Lung (tissue), 16 donors: Measurements from ENCODE around the gene FADS1. TPM values are rescaled to one million over a fixed set of nuclear protein-coding genes. Genes with fewer than 3 reads are reported as not detected.

Experiments
- ATAC-seq: fragments of 200-7000 bp; cut with Tn5 transposase; one replicate; pipeline ENCODE4 v1.9.1; 2020; ENCODE audit warnings: moderate number of reproducible peaks; ENCODE audit not compliant: insufficient read depth, low FRiP score
- DNase-seq, 3 donors: peaks; one replicate each; pipeline ENCODE4 v3.0.0-alpha.2; 2013 to 2017
- H3K27ac ChIP-seq, 2 donors: one replicate each; pipeline ENCODE4 v1.5.1; 2013; ENCODE audit warnings: mild to moderate bottlenecking in 2 of 2, moderate library complexity in 2 of 2, control low read depth in 1 of 2, inconsistent platforms in 1 of 2, low read depth in 1 of 2, low read length in 1 of 2
- H3K27me3 ChIP-seq, 3 donors: one replicate each; pipeline ENCODE4 v1.5.1; 2013; ENCODE audit warnings: low read length in 2 of 3; ENCODE audit not compliant: control insufficient read depth in 3 of 3, insufficient read depth in 3 of 3
- H3K36me3 ChIP-seq, 4 donors: one replicate each; pipeline ENCODE4 v1.5.1; 2013; ENCODE audit warnings: low read length in 4 of 4, mild to moderate bottlenecking in 1 of 4, moderate library complexity in 1 of 4; ENCODE audit not compliant: control insufficient read depth in 4 of 4, insufficient read depth in 4 of 4
- H3K4me1 ChIP-seq, 5 donors: one replicate each; pipeline ENCODE4 v1.5.1; 2013; ENCODE audit warnings: low read length in 5 of 5, mild to moderate bottlenecking in 2 of 5, moderate library complexity in 1 of 5; ENCODE audit not compliant: control insufficient read depth in 5 of 5, insufficient read depth in 5 of 5
- H3K4me3 ChIP-seq: one replicate; pipeline ENCODE4 v1.5.1; 2013; ENCODE audit warnings: mild to moderate bottlenecking, control low read depth, moderate library complexity
- H3K9ac ChIP-seq, 2 donors: one replicate each; pipeline ENCODE4 v1.5.1; 2013; ENCODE audit warnings: low read length in 2 of 2, control low read depth in 1 of 2; ENCODE audit not compliant: insufficient read depth in 1 of 2
- H3K9me3 ChIP-seq, 4 donors: one replicate each; pipeline ENCODE4 v1.5.1; 2013; ENCODE audit warnings: low read length in 3 of 4, mild to moderate bottlenecking in 1 of 4, moderate library complexity in 1 of 4; ENCODE audit not compliant: control insufficient read depth in 4 of 4, insufficient read depth in 3 of 4
- WGBS, 2 donors: extraction: QIAGEN DNeasy Blood & Tissue Kit; methylation state at CpG; one replicate each; pipeline ENCODE4 v1.1.7; 2013; 5-methylcytosine and 5-hydroxymethylcytosine counted together
- long read RNA-seq, 5 donors: transcript quantifications; one replicate each; lab custom pipeline, GENCODE V29; 2026
- polyA plus RNA-seq, 2 donors: library from polyadenylated mRNA; stranded (reverse); fragments of 200-250 nt; gene quantifications; one replicate each; pipeline ENCODE4 v1.2.1, GENCODE V29; 2013
- total RNA-seq, 2 donors: library from RNA; depleted of rRNA in 1 of 2; stranded (reverse); fragments of >200 nt in 1 of 2; gene quantifications; one replicate each; pipeline ENCODE4 v1.2.1, GENCODE V29; 2014 to 2021
- TF ChIP-seq, protein P1 (sequence below): IDR thresholded peaks from 2 replicates; pipeline ENCODE4 v1.5.1; 2012; ENCODE audit warnings: mild to moderate bottlenecking; ENCODE audit errors: control extremely low read depth, extremely low read depth
- donor health status: control.
- donor health status: control.
- donor health status: Bipolar disorder and iron deficiency.
- donor health status: healthy.
- donor health status: DM: yes; HTN: yes; CAD: no.

The FADS1 gene
- total RNA-seq, result 100 to 1,000 TPM in 1 of 2 donors, 10 to 100 TPM in 1; 35.7 to 102 TPM
- 10 to 100 TPM; 35.1 to 54.3 TPM for polyA plus RNA-seq
- long read RNA-seq, donor 1, full-length matches to known transcripts, result 6 of 11 reads
- long read RNA-seq, donor 1, partial matches to known transcripts, result 0 of 11 reads
- long read RNA-seq, donor 1, other reads (novel, unspliced or antisense), result 5 of 11 reads
- long read RNA-seq, donor 2, full-length matches to known transcripts, result 2 of 2 reads
- long read RNA-seq, donor 2, partial matches to known transcripts, result 0 of 2 reads
- long read RNA-seq, donor 2, other reads (novel, unspliced or antisense), result 0 of 2 reads
- long read RNA-seq, donor 3, full-length matches to known transcripts, result 7 of 81 reads
- long read RNA-seq, donor 3, partial matches to known transcripts, result 74 of 81 reads
- long read RNA-seq, donor 3, other reads (novel, unspliced or antisense), result 0 of 81 reads
- long read RNA-seq, donor 4, full-length matches to known transcripts, result 3 of 9 reads
- long read RNA-seq, donor 4, partial matches to known transcripts, result 6 of 9 reads
- long read RNA-seq, donor 4, other reads (novel, unspliced or antisense), result 0 of 9 reads
- long read RNA-seq, donor 5, full-length matches to known transcripts, result 11 of 29 reads
- long read RNA-seq, donor 5, partial matches to known transcripts, result 13 of 29 reads
- long read RNA-seq, donor 5, other reads (novel, unspliced or antisense), result 5 of 29 reads

- ATAC-seq (peak; percentile 63), DNase-seq (peak; percentile 95 to 97 (median 97))
- peak within 1 kb of the TSS; percentile 73 to 94 for H3K9ac ChIP-seq
- H3K27ac ChIP-seq, result peak within 1 kb of the TSS; percentile 96 to 98
- peak within 1 kb of the TSS; percentile 69 for H3K4me3 ChIP-seq
- no peaks in the 10 kb centered on the region for H3K27me3 ChIP-seq
- peaks cover 3 to 14% (median 7%) of the 10 kb centered on the region in 4 donors for H3K36me3 ChIP-seq
- peaks cover 0 to 14% (median 2%) of the 10 kb centered on the region in 5 donors for H3K4me1 ChIP-seq
- TF ChIP-seq, protein P1, sequence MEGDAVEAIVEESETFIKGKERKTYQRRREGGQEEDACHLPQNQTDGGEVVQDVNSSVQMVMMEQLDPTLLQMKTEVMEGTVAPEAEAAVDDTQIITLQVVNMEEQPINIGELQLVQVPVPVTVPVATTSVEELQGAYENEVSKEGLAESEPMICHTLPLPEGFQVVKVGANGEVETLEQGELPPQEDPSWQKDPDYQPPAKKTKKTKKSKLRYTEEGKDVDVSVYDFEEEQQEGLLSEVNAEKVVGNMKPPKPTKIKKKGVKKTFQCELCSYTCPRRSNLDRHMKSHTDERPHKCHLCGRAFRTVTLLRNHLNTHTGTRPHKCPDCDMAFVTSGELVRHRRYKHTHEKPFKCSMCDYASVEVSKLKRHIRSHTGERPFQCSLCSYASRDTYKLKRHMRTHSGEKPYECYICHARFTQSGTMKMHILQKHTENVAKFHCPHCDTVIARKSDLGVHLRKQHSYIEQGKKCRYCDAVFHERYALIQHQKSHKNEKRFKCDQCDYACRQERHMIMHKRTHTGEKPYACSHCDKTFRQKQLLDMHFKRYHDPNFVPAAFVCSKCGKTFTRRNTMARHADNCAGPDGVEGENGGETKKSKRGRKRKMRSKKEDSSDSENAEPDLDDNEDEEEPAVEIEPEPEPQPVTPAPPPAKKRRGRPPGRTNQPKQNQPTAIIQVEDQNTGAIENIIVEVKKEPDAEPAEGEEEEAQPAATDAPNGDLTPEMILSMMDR, result peak; percentile 60
- H3K9me3 ChIP-seq, result no peaks in the 10 kb centered on the region
- 0 to 1% methylated on average over 69 to 73 of the region's 73 CpGs for WGBS, 2 donors
These were observed at the start of gene FADS1 for GRCh38 chr11:61816736-61817455. FADS1 (minus strand) TSS chr11:61817003; CDS start chr11:61816929, 74 bp downstream.

GRCh38 chr11:61866231-61866957, 49.6 kb upstream of the FADS1 start:
- no peak overlapping the region for H3K27ac ChIP-seq
- H3K9ac ChIP-seq, result no peak overlapping the region
- peaks cover 0 to 5% (median 0%) of the 10 kb centered on the region in 5 donors for H3K4me1 ChIP-seq
- DNase-seq (no peak), ATAC-seq (no peak)
- H3K27me3 ChIP-seq, result no peaks in the 10 kb centered on the region
- WGBS, 2 donors, result 82 to 91% methylated on average over 18 of the region's 18 CpGs
- TF ChIP-seq, protein P1, result no peak
- no peaks in the 10 kb centered on the region for H3K9me3 ChIP-seq
- no peak overlapping the region for H3K4me3 ChIP-seq
- H3K36me3 ChIP-seq, result peaks cover 0 to 22% (median 4%) of the 10 kb centered on the region in 4 donors

DNA sequence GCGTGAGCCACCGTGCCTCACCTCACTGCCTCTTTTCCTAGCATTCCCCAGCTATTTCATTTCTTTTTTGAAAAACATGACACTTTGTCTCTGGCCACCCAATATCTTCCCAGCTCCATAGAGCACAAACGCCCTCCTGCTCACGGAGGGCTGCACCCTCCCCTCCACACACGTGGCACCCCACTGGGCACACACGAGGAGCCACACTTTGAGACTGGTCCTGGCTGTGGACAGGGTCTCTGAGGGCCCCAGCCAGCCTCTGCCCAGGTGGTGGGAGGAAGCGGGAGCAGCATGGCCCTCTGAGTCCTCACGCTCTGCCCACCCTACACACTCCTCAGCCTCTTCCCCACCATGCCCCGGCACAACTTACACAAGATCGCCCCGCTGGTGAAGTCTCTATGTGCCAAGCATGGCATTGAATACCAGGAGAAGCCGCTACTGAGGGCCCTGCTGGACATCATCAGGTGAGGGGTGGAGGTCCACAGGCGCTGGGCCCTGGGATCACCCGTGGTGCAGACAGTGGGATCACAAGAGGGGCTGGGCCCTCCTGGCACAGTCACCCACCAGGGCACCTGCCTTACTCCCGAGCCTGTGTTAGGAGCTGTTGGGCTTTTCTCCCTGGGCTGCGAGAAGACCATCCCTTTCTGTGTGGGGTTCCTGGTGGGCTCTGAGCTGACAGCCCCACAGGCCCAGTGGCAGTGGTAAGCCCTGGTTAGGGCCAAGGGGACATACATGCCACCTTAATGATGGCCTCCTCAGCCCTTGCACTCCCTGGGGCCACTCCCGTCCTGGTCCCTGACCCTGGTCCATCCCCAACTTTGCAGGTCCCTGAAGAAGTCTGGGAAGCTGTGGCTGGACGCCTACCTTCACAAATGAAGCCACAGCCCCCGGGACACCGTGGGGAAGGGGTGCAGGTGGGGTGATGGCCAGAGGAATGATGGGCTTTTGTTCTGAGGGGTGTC, 48.3 kb upstream of the FADS1 start:
- WGBS, 2 donors, result 95 to 98% methylated on average over 20 of the region's 20 CpGs
- no peak for DNase-seq
- H3K36me3 ChIP-seq, result peaks cover 0 to 25% (median 5%) of the 10 kb centered on the region in 4 donors
- no peak for ATAC-seq
- H3K9me3 ChIP-seq, result no peaks in the 10 kb centered on the region
- TF ChIP-seq, protein P1, result no peak
- no peaks in the 10 kb centered on the region for H3K27me3 ChIP-seq
- H3K4me1 ChIP-seq, result peaks cover 0 to 2% (median 0%) of the 10 kb centered on the region in 5 donors
- H3K9ac ChIP-seq, result no peak overlapping the region
- no peak overlapping the region for H3K4me3 ChIP-seq
- no peak overlapping the region for H3K27ac ChIP-seq
